ENCODE results near the gene PRDM9. TPM values are rescaled to one million over a fixed set of nuclear protein-coding genes. Genes with fewer than 3 reads are reported as not detected.
"Not testable (repeated sequence)": the region's sequence is repeated elsewhere in the genome, so short reads cannot be mapped to it uniquely, and the experiment has no call there.

The PRDM9 gene
- total RNA-seq, 1 experiment from 2014 or later = not detected

- Histone ChIP-seq H2BK120ac (ENCODE audit: low read depth, low read length, poor library complexity, severe bottlenecking) (no peak overlapping the region), H3K27ac (ENCODE audit: insufficient read length, low read depth, low read length) (no peak overlapping the region), H2AK5ac (ENCODE audit: insufficient read length, low read length) (no peak overlapping the region), H3K79me2 (ENCODE audit: insufficient read depth, low read length) (no peaks in the 10 kb centered on the region), H4K5ac (ENCODE audit: insufficient read length, low read depth, low read length) (no peak overlapping the region), H4K20me1 (ENCODE audit: control insufficient read depth, insufficient read depth, insufficient read length) (no peaks in the 10 kb centered on the region), H2AFZ (ENCODE audit: low read length) (no peak overlapping the region), H3K9me3 (ENCODE audit: control insufficient read depth, low read depth, low read length) (no peaks in the 10 kb centered on the region), H3K56ac (ENCODE audit: insufficient read length, low read depth, low read length) (no peak overlapping the region), H2BK5ac (ENCODE audit: insufficient read length, low read length) (no peak overlapping the region), H3K27me3 (ENCODE audit: insufficient read depth, low read length) (no peaks in the 10 kb centered on the region), H3K4me2 (ENCODE audit: insufficient read depth, insufficient read length, low read length) (no peak overlapping the region), H2BK12ac (ENCODE audit: insufficient read length, low read depth, low read length) (no peak overlapping the region), H3K23ac (ENCODE audit: insufficient read length, low read depth, low read length) (no peak overlapping the region), H3K9ac (ENCODE audit: extremely low read depth, insufficient read length, low read length) (no peak overlapping the region), H3K4ac (ENCODE audit: low read depth, low read length) (no peak overlapping the region), H4K8ac (replicated peaks; ENCODE audit: insufficient read length, low read depth, low read length) (no peak overlapping the region), H3K79me1 (ENCODE audit: insufficient read depth, low read depth, low read length, poor library complexity, severe bottlenecking) (no peaks in the 10 kb centered on the region), H3K14ac (ENCODE audit: insufficient read depth, low read length) (no peak overlapping the region), H3T11ph (ENCODE audit: low read length) (no peak overlapping the region), H3K4me1 (ENCODE audit: insufficient read depth, low read length) (no peaks in the 10 kb centered on the region; the same call in 1 of the 2 replicates), H3K18ac (ENCODE audit: insufficient read length, low read depth, low read length) (no peak overlapping the region), H2BK15ac (ENCODE audit: low read depth, low read length) (no peak overlapping the region), H3K23me2 (ENCODE audit: insufficient read length, low read depth, low read length, poor library complexity, severe bottlenecking) (no peaks in the 10 kb centered on the region), H2BK20ac (ENCODE audit: low read depth, low read length, poor library complexity, severe bottlenecking) (no peak overlapping the region), H4K91ac (ENCODE audit: insufficient read length, low read depth, low read length) (no peak overlapping the region)
- no peaks in the 10 kb centered on the region; the same call in 1 of the 2 replicates for H3K27me3 Mint-ChIP-seq (ENCODE audit: low read depth)
- H3K4me3 Mint-ChIP-seq = no peak overlapping the region
- peaks cover 5 to 15% (median 9%) of the 10 kb centered on the region in 3 experiments; a peak in 6 of 7 replicates for H3K36me3 Mint-ChIP-seq (ENCODE audit: insufficient read depth in 1 of 3, low read depth in 3 of 3)
- TF ChIP-seq CTCF (conservative IDR thresholded peaks at IDR 0.05) = no peak
- H3K27ac Mint-ChIP-seq = no peak overlapping the region
- peaks cover 6 to 14% of the 10 kb centered on the region in 2 experiments; a peak in 4 of 5 replicates for H3K9me3 Mint-ChIP-seq
- H3K4me1 Mint-ChIP-seq = peaks cover 8 to 11% of the 10 kb centered on the region in 2 experiments; a peak in 3 of 4 replicates
- no peak for DNase-seq
Observed at GRCh38 chr5:23525751-23526150, 18.3 kb downstream of the PRDM9 start.

- not testable (repeated sequence) for H4K91ac ChIP-seq (ENCODE audit: insufficient read length, low read depth, low read length); H2AK5ac ChIP-seq (ENCODE audit: insufficient read length, low read length); H3K23ac ChIP-seq (ENCODE audit: insufficient read length, low read depth, low read length); H2BK15ac ChIP-seq (ENCODE audit: low read depth, low read length); H2AFZ ChIP-seq (ENCODE audit: low read length); H2BK12ac ChIP-seq (ENCODE audit: insufficient read length, low read depth, low read length); H4K8ac ChIP-seq (replicated peaks; ENCODE audit: insufficient read length, low read depth, low read length); H2BK20ac ChIP-seq (ENCODE audit: low read depth, low read length, poor library complexity, severe bottlenecking); H4K20me1 ChIP-seq (ENCODE audit: control insufficient read depth, insufficient read depth, insufficient read length); H3K23me2 ChIP-seq (ENCODE audit: insufficient read length, low read depth, low read length, poor library complexity, severe bottlenecking); H3K14ac ChIP-seq (ENCODE audit: insufficient read depth, low read length); H3K79me1 ChIP-seq (ENCODE audit: insufficient read depth, low read depth, low read length, poor library complexity, severe bottlenecking); H3K9ac ChIP-seq (ENCODE audit: extremely low read depth, insufficient read length, low read length); H3K4me3 Mint-ChIP-seq; DNase-seq; H3K27me3 ChIP-seq (ENCODE audit: insufficient read depth, low read length); H3K4me1 ChIP-seq (ENCODE audit: insufficient read depth, low read length); H3K4ac ChIP-seq (ENCODE audit: low read depth, low read length); H3T11ph ChIP-seq (ENCODE audit: low read length); H3K27me3 Mint-ChIP-seq (ENCODE audit: low read depth); H2BK5ac ChIP-seq (ENCODE audit: insufficient read length, low read length); H3K27ac ChIP-seq (ENCODE audit: insufficient read length, low read depth, low read length); H3K4me2 ChIP-seq (ENCODE audit: insufficient read depth, insufficient read length, low read length); H3K79me2 ChIP-seq (ENCODE audit: insufficient read depth, low read length); H3K56ac ChIP-seq (ENCODE audit: insufficient read length, low read depth, low read length); H4K5ac ChIP-seq (ENCODE audit: insufficient read length, low read depth, low read length); H2BK120ac ChIP-seq (ENCODE audit: low read depth, low read length, poor library complexity, severe bottlenecking); H3K9me3 ChIP-seq (ENCODE audit: control insufficient read depth, low read depth, low read length); H3K18ac ChIP-seq (ENCODE audit: insufficient read length, low read depth, low read length); H3K27ac Mint-ChIP-seq
- Mint-ChIP-seq H3K9me3 (peaks cover 6 to 14% of the 10 kb centered on the region in 2 experiments; a peak in 4 of 5 replicates), H3K36me3 (ENCODE audit: insufficient read depth in 1 of 3, low read depth in 3 of 3) (peaks cover 5 to 15% (median 9%) of the 10 kb centered on the region in 3 experiments; a peak in 6 of 7 replicates), H3K4me1 (peaks cover 8 to 11% of the 10 kb centered on the region in 2 experiments; a peak in 3 of 4 replicates)
- WGBS (ENCODE audit: extremely low coverage, insufficient read length, low lambda C conversion rate) = no CpG with 5 or more reads among the region's 5 CpGs
Observed at GRCh38 chr5:23526616-23527015, 19.2 kb downstream of the PRDM9 start.

All from H9 (cell line).